NB4 (cell line): Measurements from ENCODE around the gene PRODH2.

Source experiments
- DNase-seq: peaks from one replicate; pipeline ENCODE4 v3.0.0; 2010; ENCODE audit warnings: low read depth
- H3K4me3 ChIP-seq: one replicate; pipeline ENCODE4 v1.5.1; 2011; ENCODE audit warnings: mild to moderate bottlenecking, low read depth, low read length, moderate library complexity
- MYC ChIP-seq: IDR thresholded peaks from 2 replicates; pipeline ENCODE4 v1.6.1; 2011; ENCODE audit warnings: low read depth, low read length
- POLR2A ChIP-seq: IDR thresholded peaks from 2 replicates; pipeline ENCODE4 v1.6.1; 2011; ENCODE audit warnings: mild to moderate bottlenecking; ENCODE audit not compliant: insufficient read length; ENCODE audit errors: extremely low read depth
- TF ChIP-seq, protein P1 (sequence below): IDR thresholded peaks from 2 replicates; pipeline ENCODE4 v1.6.1; 2011; ENCODE audit warnings: low read depth, low read length
- TF ChIP-seq, protein P2 (sequence below): IDR thresholded peaks from one replicate; pipeline ENCODE4 v1.5.1; 2012; ENCODE audit warnings: low read depth, low read length

The PRODH2 gene, protein sequence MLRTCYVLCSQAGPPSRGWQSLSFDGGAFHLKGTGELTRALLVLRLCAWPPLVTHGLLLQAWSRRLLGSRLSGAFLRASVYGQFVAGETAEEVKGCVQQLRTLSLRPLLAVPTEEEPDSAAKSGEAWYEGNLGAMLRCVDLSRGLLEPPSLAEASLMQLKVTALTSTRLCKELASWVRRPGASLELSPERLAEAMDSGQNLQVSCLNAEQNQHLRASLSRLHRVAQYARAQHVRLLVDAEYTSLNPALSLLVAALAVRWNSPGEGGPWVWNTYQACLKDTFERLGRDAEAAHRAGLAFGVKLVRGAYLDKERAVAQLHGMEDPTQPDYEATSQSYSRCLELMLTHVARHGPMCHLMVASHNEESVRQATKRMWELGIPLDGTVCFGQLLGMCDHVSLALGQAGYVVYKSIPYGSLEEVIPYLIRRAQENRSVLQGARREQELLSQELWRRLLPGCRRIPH

DNA sequence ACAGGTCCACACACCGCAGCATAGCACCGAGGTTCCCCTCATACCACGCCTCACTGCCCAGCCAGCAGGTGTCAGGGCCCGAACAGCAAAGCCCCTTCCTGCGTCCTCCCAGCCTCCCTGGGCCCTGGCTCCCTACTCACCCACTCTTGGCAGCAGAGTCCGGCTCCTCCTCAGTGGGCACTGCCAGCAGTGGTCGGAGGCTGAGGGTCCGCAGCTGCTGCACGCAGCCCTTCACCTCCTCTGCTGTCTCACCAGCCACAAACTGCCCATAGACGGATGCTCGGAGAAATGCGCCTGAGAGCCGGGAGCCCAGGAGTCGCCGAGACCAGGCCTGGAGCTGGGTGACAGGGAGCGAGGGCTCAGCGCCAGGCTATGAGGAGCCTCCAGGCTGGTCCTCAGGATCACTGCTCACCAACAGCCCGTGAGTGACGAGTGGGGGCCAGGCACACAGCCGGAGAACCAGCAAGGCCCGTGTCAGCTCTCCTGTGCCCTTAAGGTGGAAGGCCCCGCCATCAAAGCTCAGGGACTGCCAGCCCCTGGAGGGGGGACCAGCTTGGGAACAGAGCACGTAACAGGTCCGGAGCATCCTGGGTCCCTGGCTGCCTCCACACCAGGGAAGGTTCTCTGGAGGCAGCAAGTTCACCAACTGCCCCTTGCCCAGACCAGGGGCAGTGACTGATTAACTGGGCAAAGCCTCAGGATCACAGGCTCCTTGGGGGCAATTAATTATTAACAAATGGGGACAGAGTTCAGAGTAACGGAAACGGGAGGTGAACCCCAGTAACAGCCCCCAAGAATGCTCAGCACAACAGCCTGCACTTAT lies at the start of gene PRODH2:
TSS of gene PRODH2 (minus strand) at position 626 of the 823 bp plus-strand sequence. CDS start at position 586, 40 bp downstream.
- DNase-seq, result no peak

DNA sequence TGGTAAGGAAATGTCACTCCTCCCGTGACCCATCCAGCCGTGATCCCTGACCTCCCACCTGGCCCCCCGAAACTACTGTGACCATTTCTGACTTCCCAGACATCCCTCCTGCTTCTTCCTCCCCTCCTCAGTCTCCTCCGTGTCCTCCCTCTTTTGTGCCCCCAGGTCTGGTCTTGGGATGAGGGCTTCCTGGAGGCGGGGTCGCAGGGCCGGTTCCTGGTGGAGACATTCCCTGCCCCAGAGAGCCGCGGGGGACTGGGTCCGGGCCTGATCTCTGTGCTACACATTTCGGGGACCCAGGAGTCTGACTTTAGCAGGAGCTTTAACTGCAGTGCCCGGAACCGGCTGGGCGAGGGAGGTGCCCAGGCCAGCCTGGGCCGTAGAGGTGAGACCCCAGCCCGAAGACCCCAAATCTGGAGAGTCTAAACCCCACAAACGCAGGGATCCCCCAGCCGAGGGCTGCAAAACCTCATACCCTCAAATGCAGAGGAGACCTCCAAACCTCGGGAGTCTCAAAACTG lies 49.1 kb upstream of the PRODH2 start:
- TF ChIP-seq MYC, result no peak
- TF ChIP-seq, protein P1, sequence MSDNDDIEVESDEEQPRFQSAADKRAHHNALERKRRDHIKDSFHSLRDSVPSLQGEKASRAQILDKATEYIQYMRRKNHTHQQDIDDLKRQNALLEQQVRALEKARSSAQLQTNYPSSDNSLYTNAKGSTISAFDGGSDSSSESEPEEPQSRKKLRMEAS, result no peak
- no peak for TF ChIP-seq POLR2A
- TF ChIP-seq, protein P2, sequence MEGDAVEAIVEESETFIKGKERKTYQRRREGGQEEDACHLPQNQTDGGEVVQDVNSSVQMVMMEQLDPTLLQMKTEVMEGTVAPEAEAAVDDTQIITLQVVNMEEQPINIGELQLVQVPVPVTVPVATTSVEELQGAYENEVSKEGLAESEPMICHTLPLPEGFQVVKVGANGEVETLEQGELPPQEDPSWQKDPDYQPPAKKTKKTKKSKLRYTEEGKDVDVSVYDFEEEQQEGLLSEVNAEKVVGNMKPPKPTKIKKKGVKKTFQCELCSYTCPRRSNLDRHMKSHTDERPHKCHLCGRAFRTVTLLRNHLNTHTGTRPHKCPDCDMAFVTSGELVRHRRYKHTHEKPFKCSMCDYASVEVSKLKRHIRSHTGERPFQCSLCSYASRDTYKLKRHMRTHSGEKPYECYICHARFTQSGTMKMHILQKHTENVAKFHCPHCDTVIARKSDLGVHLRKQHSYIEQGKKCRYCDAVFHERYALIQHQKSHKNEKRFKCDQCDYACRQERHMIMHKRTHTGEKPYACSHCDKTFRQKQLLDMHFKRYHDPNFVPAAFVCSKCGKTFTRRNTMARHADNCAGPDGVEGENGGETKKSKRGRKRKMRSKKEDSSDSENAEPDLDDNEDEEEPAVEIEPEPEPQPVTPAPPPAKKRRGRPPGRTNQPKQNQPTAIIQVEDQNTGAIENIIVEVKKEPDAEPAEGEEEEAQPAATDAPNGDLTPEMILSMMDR, result no peak
- no peak overlapping the region for H3K4me3 ChIP-seq

More for the DNA sequence above, at the start of gene PRODH2:
- H3K4me3 ChIP-seq, result no peak within 1 kb of the TSS
- TF ChIP-seq POLR2A, result no peak
- TF ChIP-seq, protein P2, result no peak
- no peak for TF ChIP-seq MYC
- TF ChIP-seq, protein P1, result no peak

DNA sequence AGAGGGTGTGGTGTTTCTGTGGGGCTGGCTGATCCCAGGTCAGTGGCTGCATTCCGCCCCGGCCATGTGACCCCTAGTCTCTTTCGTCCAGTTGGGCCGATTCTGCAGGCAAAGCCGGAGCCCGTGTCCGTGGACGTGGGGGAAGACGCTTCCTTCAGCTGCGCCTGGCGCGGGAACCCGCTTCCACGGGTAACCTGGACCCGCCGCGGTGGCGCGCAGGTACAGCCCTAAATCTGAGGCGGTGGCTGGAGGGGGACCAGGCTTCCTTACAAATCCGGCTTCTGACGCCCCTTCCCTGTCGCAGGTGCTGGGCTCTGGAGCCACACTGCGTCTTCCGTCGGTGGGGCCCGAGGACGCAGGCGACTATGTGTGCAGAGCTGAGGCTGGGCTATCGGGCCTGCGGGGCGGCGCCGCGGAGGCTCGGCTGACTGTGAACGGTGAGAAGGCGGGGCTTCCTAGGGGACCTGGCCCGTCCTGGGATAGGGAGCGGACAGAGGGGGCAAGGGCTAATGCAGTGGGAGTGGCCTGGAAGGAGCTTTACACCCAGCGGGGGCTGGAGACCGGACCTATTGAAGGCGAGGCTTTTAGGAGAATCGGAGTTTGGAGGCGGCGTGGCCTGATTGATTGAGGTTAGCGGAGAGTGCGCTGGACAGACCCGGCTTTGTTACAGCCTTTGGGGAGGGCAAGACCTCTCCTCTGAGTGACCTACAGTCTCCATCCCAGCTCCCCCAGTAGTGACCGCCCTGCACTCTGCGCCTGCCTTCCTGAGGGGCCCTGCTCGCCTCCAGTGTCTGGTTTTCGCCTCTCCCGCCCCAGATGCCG lies 48.4 kb upstream of the PRODH2 start:
- DNase-seq, result no peak
- no peak overlapping the region for H3K4me3 ChIP-seq
- TF ChIP-seq POLR2A (no peak), MYC (no peak)
- TF ChIP-seq, protein P1, result no peak
- TF ChIP-seq, protein P2, result no peak

More for the DNA sequence above, 49.1 kb upstream of the PRODH2 start:
- no peak for DNase-seq

DNA sequence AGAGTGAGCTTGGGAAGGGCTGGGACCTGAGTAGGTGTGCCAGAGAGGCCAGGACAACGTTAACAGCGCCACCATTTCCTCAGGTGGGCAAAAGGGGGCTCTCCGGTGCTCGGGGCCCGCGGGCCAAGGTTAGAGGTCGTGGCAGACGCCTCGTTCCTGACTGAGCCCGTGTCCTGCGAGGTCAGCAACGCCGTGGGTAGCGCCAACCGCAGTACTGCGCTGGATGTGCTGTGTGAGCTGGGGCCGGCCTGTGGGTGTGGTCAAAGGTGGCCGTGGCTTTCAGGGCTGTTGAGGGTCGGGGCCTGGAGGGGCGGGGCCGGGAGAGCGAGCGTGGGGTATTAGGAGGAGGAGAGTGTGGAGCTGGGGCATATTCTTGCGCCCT lies 47.8 kb upstream of the PRODH2 start:
- TF ChIP-seq MYC (no peak), POLR2A (no peak)
- TF ChIP-seq, protein P2, result no peak
- TF ChIP-seq, protein P1, result no peak
- DNase-seq, result no peak
- H3K4me3 ChIP-seq, result no peak overlapping the region

DNA sequence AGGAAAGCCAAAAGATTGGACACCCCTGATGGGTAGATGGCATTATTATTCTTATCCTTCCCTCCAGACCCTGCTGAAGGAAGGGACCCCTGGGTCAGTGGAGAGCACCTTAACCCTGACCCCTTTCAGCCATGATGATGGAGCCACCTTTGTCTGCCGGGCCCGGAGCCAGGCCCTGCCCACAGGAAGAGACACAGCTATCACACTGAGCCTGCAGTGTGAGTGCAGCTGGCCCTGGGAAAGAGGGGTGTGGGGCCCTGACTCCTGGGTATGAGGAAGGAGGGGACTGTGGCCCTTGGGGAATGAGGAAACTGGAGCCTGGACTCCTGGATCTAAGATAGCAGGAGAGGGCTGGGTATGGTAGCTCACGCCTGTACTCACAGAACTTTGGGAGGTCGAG lies 46.8 kb upstream of the PRODH2 start:
- H3K4me3 ChIP-seq, result no peak overlapping the region
- no peak for DNase-seq
- TF ChIP-seq, protein P2, result no peak
- no peak for TF ChIP-seq POLR2A
- TF ChIP-seq, protein P1, result no peak
- TF ChIP-seq MYC, result no peak
